NB4 (cell line): ENCODE results near the gene CLSTN2.

Experiments
- DNase-seq: peaks from one replicate; pipeline ENCODE4 v3.0.0; 2010; ENCODE audit warnings: low read depth
- H3K4me3 ChIP-seq: one replicate; pipeline ENCODE4 v1.5.1; 2011; ENCODE audit warnings: mild to moderate bottlenecking, low read depth, low read length, moderate library complexity
- MAX ChIP-seq: IDR thresholded peaks from 2 replicates; pipeline ENCODE4 v1.6.1; 2011; ENCODE audit warnings: low read depth, low read length
- MYC ChIP-seq: IDR thresholded peaks from 2 replicates; pipeline ENCODE4 v1.6.1; 2011; ENCODE audit warnings: low read depth, low read length
- POLR2A ChIP-seq: IDR thresholded peaks from 2 replicates; pipeline ENCODE4 v1.6.1; 2011; ENCODE audit warnings: mild to moderate bottlenecking; ENCODE audit not compliant: insufficient read length; ENCODE audit errors: extremely low read depth
- TF ChIP-seq, protein P1 (sequence below): IDR thresholded peaks from one replicate; pipeline ENCODE4 v1.5.1; 2012; ENCODE audit warnings: low read depth, low read length

Gene CLSTN2

GRCh38 chr3:140553591-140553990, 618.6 kb downstream of the CLSTN2 start:
- TF ChIP-seq, protein P1, sequence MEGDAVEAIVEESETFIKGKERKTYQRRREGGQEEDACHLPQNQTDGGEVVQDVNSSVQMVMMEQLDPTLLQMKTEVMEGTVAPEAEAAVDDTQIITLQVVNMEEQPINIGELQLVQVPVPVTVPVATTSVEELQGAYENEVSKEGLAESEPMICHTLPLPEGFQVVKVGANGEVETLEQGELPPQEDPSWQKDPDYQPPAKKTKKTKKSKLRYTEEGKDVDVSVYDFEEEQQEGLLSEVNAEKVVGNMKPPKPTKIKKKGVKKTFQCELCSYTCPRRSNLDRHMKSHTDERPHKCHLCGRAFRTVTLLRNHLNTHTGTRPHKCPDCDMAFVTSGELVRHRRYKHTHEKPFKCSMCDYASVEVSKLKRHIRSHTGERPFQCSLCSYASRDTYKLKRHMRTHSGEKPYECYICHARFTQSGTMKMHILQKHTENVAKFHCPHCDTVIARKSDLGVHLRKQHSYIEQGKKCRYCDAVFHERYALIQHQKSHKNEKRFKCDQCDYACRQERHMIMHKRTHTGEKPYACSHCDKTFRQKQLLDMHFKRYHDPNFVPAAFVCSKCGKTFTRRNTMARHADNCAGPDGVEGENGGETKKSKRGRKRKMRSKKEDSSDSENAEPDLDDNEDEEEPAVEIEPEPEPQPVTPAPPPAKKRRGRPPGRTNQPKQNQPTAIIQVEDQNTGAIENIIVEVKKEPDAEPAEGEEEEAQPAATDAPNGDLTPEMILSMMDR, result no peak
- TF ChIP-seq MAX (no peak), MYC (no peak), POLR2A (no peak)
- H3K4me3 ChIP-seq, result no peak overlapping the region
- DNase-seq, result no peak

GRCh38 chr3:140555666-140556065, 620.7 kb downstream of the CLSTN2 start:
- no peak overlapping the region for H3K4me3 ChIP-seq
- TF ChIP-seq MAX (no peak), MYC (no peak), POLR2A (no peak)
- TF ChIP-seq, protein P1, result no peak
- DNase-seq, result no peak

- no peak overlapping the region for H3K4me3 ChIP-seq
- TF ChIP-seq, protein P1, result no peak
- no peak for TF ChIP-seq MYC
- no peak for TF ChIP-seq POLR2A
- TF ChIP-seq MAX, result no peak
- no peak for DNase-seq
Measured at GRCh38 chr3:140557476-140557875, 622.5 kb downstream of the CLSTN2 start.

GRCh38 chr3:140559546-140559945, 624.6 kb downstream of the CLSTN2 start:
- no peak overlapping the region for H3K4me3 ChIP-seq
- DNase-seq, result no peak
- TF ChIP-seq MAX (no peak), MYC (no peak), POLR2A (no peak)
- TF ChIP-seq, protein P1, result no peak

DNA sequence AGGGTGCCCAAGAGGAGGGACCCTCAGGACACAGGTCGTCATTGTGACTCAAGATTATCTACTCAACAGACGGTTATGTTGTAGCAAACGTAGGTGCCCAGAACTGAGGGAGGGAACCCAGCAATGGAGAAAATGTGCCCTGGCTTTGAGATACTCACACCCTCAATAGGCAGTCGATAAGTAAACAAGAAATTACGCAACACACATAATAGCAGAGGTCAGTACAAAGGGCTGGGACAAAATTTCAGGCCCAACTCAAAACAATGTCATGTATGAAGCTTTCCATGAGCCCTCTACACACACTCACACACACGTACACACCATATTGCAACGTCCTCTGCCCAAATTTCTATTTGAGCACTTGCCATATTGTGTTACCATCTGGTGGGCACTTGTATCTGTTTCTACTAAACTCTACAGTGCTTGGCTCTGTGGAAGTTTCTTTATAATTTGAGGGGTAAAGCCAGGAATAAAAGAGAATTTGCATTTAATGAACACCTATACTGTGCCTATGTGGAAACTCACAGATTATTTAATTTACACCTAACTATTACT, 628.3 kb downstream of the CLSTN2 start:
- no peak overlapping the region for H3K4me3 ChIP-seq
- TF ChIP-seq MAX, result no peak
- TF ChIP-seq, protein P1, result no peak
- no peak for TF ChIP-seq MYC
- TF ChIP-seq POLR2A, result no peak
- DNase-seq, result no peak
